ENCODE measurements around the gene RASSF7.

DNA sequence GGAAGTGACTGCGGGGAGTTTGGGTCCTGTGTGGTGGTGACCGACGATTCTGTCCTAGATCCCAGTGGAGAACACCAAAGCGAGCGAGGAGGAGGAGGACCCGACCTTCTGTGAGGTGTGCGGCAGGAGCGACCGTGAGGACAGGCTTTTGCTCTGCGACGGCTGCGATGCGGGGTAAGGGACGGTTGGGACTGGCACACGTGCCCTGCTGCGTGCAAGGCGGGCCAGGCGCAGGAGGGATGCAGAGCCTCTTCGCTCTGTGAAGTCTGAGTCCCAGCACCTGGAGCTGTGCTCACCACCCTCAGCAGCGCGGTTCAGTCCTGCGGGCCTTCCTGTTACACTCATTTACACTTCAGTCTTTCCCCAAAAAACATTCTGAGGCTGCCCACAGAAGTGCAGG is 31.7 kb downstream of the RASSF7 start:
- TF ChIP-seq, protein P1, sequence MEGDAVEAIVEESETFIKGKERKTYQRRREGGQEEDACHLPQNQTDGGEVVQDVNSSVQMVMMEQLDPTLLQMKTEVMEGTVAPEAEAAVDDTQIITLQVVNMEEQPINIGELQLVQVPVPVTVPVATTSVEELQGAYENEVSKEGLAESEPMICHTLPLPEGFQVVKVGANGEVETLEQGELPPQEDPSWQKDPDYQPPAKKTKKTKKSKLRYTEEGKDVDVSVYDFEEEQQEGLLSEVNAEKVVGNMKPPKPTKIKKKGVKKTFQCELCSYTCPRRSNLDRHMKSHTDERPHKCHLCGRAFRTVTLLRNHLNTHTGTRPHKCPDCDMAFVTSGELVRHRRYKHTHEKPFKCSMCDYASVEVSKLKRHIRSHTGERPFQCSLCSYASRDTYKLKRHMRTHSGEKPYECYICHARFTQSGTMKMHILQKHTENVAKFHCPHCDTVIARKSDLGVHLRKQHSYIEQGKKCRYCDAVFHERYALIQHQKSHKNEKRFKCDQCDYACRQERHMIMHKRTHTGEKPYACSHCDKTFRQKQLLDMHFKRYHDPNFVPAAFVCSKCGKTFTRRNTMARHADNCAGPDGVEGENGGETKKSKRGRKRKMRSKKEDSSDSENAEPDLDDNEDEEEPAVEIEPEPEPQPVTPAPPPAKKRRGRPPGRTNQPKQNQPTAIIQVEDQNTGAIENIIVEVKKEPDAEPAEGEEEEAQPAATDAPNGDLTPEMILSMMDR (conservative IDR thresholded peaks at IDR 0.05; ENCODE audit: low read depth, low read length) = no peak
- no peak for TF ChIP-seq EZH2phosphoT487 (IDR thresholded peaks at IDR 0.05; ENCODE audit: borderline replicate concordance, low read length)
